NT2/D1 (cell line): ENCODE measurements around the gene NRCAM.
"Not testable (repeated sequence)": the region's sequence is repeated elsewhere in the genome, so short reads cannot be mapped to it uniquely, and the experiment has no call there.

Experiments used
- DNase-seq: peaks from one replicate; pipeline ENCODE4 v3.0.0-alpha.2; 2011; ENCODE audit warnings: low read depth, low spot score
- H3K27me3 ChIP-seq: 2 replicates; pipeline ENCODE4 v1.6.0; 2011; ENCODE audit warnings: mild to moderate bottlenecking; ENCODE audit not compliant: insufficient read length, insufficient read depth
- H3K36me3 ChIP-seq: 2 replicates; pipeline ENCODE4 v1.6.1; 2011; ENCODE audit warnings: mild to moderate bottlenecking, low read length, mixed read lengths; ENCODE audit not compliant: insufficient read depth, insufficient read length
- H3K4me1 ChIP-seq: 2 replicates; pipeline ENCODE4 v1.5.1; 2011; ENCODE audit not compliant: insufficient read depth, insufficient read length
- H3K4me3 ChIP-seq: 2 replicates; pipeline ENCODE4 v1.5.1; 2011; ENCODE audit warnings: low read depth; ENCODE audit not compliant: insufficient read length
- H3K9ac ChIP-seq: 2 replicates; pipeline ENCODE4 v1.6.0; 2011; ENCODE audit warnings: low read depth; ENCODE audit not compliant: insufficient read length
- H3K9me3 ChIP-seq: 2 replicates; pipeline ENCODE4 v1.5.1; 2011; ENCODE audit warnings: mild to moderate bottlenecking, low read length; ENCODE audit not compliant: insufficient read depth
- SUZ12 ChIP-seq: IDR thresholded peaks from 2 replicates; pipeline ENCODE4 v1.6.1; 2011; ENCODE audit not compliant: insufficient read length, insufficient read depth; ENCODE audit errors: extremely low read depth
- YY1 ChIP-seq: IDR thresholded peaks from 2 replicates; pipeline ENCODE4 v1.6.1; 2011; ENCODE audit not compliant: insufficient read length, insufficient read depth
- ZNF274 ChIP-seq: IDR thresholded peaks from 2 replicates; pipeline ENCODE4 v1.6.1; 2011; ENCODE audit warnings: mild to moderate bottlenecking, low read depth, low read length

The NRCAM gene

DNA sequence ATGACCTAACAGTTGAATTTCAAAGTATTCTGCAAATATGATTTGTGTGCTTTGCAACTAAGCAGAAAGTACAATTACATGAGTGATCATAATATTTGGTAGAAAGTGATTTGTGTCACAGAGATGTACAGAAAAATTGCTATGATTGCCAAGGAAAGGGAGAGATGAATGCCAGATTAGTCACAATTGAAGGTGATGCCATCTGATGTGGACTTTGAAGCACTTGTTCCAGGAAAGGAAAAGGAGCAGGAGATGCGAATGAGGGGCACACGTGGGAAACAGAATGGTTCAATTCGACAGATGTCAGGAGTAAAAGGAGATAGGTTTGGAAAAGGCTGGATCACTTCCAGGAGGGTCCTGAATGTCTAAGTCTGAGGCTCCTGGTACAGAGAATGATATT lies 173.0 kb downstream of the NRCAM start:
- TF ChIP-seq YY1, result no peak
- no peak for TF ChIP-seq SUZ12
- TF ChIP-seq ZNF274, result no peak
- H3K9ac ChIP-seq, result no peak overlapping the region
- H3K36me3 ChIP-seq, result no peaks in the 10 kb centered on the region
- H3K4me3 ChIP-seq, result no peak overlapping the region
- H3K4me1 ChIP-seq, result no peaks in the 10 kb centered on the region
- DNase-seq, result no peak
- H3K9me3 ChIP-seq, result no peaks in the 10 kb centered on the region
- no peaks in the 10 kb centered on the region for H3K27me3 ChIP-seq

DNA sequence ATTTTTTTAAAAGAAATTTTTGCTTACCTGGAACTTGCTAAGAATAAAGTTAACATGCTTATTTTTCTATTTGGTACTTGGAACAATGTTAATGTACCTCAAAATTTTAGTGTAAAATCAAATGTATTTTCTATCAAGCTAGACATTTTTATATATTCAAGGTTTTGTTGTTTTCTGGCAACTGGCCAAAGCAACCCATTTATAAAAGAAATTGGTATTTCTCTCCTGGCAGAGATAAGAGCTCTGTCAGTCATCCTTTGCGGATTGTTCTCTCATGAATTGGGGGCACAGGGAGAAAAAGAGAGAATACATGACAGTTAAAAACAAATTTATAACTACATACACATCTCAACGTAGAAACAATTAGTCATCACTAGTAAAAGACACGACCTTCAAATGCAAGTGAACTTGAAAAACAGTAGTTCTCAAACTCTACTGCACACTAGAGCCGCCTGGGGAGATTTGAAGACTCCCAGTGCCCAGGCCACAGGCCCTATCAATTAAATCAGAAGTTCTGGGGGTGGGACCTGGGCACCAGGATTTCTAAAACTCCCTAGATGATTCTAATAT lies 173.7 kb downstream of the NRCAM start:
- H3K4me3 ChIP-seq, result no peak overlapping the region
- no peaks in the 10 kb centered on the region for H3K27me3 ChIP-seq
- TF ChIP-seq YY1 (no peak), SUZ12 (no peak), ZNF274 (no peak)
- DNase-seq, result no peak
- H3K9ac ChIP-seq, result no peak overlapping the region
- H3K4me1 ChIP-seq, result no peaks in the 10 kb centered on the region
- H3K36me3 ChIP-seq, result no peaks in the 10 kb centered on the region
- H3K9me3 ChIP-seq, result no peaks in the 10 kb centered on the region

DNA sequence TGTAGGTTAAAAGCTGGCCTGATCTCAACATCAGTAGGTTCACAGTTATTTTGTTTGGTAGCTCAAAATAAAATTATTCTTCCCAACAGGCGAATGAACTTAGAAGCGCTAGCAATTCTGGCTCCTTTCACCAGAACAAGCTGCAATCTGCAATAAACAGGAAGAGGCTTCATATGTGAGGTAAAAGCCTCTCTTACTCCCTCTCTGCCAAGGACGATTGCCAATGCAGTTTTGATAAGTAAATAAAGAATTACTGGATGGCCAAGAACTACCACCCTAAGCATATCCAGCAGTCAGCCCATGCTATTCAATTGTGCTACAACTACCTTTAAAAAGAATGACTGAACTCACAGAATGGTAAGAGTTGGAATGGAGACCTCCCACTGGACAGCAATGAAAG lies 176.1 kb downstream of the NRCAM start:
- no peak overlapping the region for H3K4me3 ChIP-seq
- no peaks in the 10 kb centered on the region for H3K27me3 ChIP-seq
- H3K36me3 ChIP-seq, result no peaks in the 10 kb centered on the region
- H3K9ac ChIP-seq, result no peak overlapping the region
- H3K4me1 ChIP-seq, result no peaks in the 10 kb centered on the region
- H3K9me3 ChIP-seq, result no peaks in the 10 kb centered on the region
- no peak for DNase-seq
- TF ChIP-seq SUZ12 (no peak), YY1 (no peak), ZNF274 (no peak)

DNA sequence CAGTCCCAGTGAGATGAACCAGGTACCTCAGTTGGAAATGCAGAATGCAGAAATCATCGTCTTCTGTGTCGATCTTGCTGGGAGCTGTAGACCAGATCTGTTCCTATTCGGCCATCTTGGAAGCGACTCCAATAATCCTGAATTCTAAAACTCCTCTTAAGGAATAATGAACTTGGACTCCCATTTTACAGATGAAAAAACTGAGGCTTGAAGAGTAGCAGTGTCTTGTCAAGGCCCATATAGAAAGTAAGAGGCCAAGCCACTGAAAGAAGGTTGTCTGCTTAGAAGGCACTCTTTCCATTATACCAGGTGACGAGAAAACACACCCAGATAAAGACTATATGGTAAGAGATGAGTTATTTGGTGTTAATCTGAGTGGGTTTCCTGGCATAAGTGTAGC lies 177.5 kb downstream of the NRCAM start:
- Histone ChIP-seq H3K9ac (no peak overlapping the region), H3K4me1 (no peaks in the 10 kb centered on the region), H3K9me3 (no peaks in the 10 kb centered on the region), H3K4me3 (no peak overlapping the region), H3K27me3 (no peaks in the 10 kb centered on the region), H3K36me3 (no peaks in the 10 kb centered on the region)
- no peak for DNase-seq
- TF ChIP-seq ZNF274 (no peak), SUZ12 (no peak), YY1 (no peak)

DNA sequence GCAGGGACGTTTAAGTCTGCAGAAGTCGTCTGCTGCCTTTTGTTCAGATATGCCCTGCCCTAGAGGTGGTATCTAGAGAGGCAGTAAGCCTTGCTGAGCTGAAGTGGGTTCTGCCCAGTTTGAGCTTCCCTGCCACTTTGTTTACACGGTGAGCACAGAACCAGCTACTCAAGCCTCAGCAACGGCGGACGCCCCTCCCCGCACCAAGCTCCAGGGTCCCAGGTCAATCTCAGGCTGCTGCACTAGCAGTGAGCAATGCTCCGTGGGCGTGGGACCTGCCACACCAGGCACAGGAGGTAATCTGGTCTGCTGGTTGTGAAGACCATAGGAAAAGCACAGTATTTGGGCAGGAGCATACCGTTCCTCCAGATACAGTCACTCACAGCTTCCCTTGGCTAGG lies 178.0 kb downstream of the NRCAM start:
- Histone ChIP-seq H3K9me3 (no peaks in the 10 kb centered on the region), H3K9ac (no peak overlapping the region), H3K4me1 (no peaks in the 10 kb centered on the region), H3K27me3 (no peaks in the 10 kb centered on the region), H3K4me3 (no peak overlapping the region), H3K36me3 (no peaks in the 10 kb centered on the region)
- no peak for DNase-seq
- TF ChIP-seq SUZ12 (no peak), YY1 (no peak), ZNF274 (no peak)

DNA sequence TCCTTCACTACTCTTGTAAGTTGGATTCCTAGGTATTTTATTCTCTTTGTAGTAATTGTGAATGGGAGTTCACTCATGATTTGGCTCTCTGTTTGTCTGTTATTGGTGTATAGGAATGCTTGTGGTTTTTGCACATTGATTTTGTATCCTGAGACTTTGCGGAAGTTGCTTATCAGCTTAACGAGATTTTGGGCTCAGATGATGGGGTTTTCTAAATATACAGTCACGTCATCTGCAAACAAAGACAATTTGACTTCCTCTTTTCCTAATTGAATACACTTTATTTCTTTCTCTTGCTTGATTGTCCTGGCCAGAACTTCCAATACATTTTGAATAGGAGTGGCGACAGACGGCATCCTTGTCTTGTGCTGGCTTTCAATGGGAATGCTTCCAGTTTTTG lies 181.8 kb downstream of the NRCAM start:
- H3K9ac ChIP-seq, H3K36me3 ChIP-seq, H3K27me3 ChIP-seq, H3K9me3 ChIP-seq, H3K4me1 ChIP-seq, DNase-seq, H3K4me3 ChIP-seq: not testable (repeated sequence)

DNA sequence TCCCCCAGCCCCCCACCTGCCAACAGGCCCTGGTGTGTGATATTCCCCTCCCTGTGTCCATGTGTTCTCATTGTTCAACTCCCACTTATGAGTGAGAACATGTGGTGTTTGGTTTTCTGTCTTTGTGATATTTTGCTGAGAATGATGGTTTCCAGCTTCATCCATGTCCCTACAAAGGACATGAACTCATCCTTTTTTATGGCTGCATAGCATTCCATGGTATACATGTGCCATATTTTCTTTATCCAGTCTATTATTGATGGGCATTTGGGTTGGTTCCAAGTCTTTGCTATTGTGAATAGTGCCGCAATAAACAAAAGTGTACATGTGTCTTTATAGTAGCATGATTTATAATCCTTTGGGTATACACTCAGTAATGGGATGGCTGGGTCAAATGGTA lies 183.3 kb downstream of the NRCAM start:
- not testable (repeated sequence) for H3K36me3 ChIP-seq, H3K4me1 ChIP-seq, H3K9me3 ChIP-seq, H3K27me3 ChIP-seq, H3K4me3 ChIP-seq, DNase-seq, H3K9ac ChIP-seq

DNA sequence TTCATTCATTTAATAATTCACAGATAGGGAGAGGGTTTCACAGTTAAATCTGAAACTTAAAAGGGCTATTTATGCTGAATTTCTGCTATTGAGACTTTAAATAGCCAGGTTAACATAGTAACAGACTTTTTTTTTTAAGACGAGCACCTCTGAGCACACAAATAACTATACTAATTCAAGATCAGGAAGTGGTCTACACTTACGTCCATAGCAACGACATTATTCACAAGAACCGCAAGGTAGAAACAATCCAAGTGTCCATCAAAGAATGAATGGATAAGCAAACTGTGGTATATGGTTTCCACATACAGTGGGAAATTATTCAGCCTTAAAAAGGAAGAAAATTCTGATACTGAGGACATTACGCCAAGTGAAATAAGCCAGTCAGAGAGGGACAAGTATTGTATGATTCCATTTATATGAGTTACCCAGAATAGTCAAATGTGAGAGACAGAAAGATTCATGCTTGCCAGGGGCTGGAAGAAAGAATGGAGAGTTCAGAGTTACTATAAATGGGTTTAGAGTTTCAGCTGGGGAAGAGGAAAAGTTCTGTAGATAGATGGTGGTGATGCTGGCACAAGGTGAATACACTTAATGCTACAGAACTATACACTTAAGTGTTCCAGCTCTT lies 185.7 kb downstream of the NRCAM start:
- Histone ChIP-seq H3K9me3 (no peaks in the 10 kb centered on the region), H3K4me3 (no peak overlapping the region), H3K4me1 (no peaks in the 10 kb centered on the region), H3K36me3 (no peaks in the 10 kb centered on the region), H3K27me3 (no peaks in the 10 kb centered on the region), H3K9ac (no peak overlapping the region)
- TF ChIP-seq SUZ12 (no peak), ZNF274 (no peak), YY1 (no peak)
- no peak for DNase-seq
